Epithelial cell of esophagus (primary cell): ENCODE measurements around the gene LIAS.
"Not testable (repeated sequence)": the region's sequence is repeated elsewhere in the genome, so short reads cannot be mapped to it uniquely, and the experiment has no call there.

Experiments
- DNase-seq: peaks from one replicate; pipeline ENCODE4 v3.0.0; 2010; ENCODE audit warnings: low read depth
- H3K4me3 ChIP-seq: 2 replicates; pipeline ENCODE4 v1.5.1; 2011; ENCODE audit warnings: mild to moderate bottlenecking, low read length, control low read depth
- TF ChIP-seq, protein P1 (sequence below): IDR thresholded peaks from 2 replicates; pipeline ENCODE4 v1.5.1; 2011; ENCODE audit warnings: low read depth, mild to moderate bottlenecking, low read length, control low read depth, inconsistent platforms; ENCODE audit not compliant: insufficient read depth; ENCODE audit errors: missing control alignments

LIAS gene

GRCh38 chr4:39458505-39459300 lies at the start of gene LIAS, which contains the start of gene RPL9:
Gene LIAS, plus strand, starts transcription at chr4:39459056. Its CDS starts 62 bp downstream, at chr4:39459118.
Gene RPL9, minus strand, starts transcription at chr4:39458922. Its CDS starts 483 bp downstream, at chr4:39458439.
- TF ChIP-seq, protein P1, sequence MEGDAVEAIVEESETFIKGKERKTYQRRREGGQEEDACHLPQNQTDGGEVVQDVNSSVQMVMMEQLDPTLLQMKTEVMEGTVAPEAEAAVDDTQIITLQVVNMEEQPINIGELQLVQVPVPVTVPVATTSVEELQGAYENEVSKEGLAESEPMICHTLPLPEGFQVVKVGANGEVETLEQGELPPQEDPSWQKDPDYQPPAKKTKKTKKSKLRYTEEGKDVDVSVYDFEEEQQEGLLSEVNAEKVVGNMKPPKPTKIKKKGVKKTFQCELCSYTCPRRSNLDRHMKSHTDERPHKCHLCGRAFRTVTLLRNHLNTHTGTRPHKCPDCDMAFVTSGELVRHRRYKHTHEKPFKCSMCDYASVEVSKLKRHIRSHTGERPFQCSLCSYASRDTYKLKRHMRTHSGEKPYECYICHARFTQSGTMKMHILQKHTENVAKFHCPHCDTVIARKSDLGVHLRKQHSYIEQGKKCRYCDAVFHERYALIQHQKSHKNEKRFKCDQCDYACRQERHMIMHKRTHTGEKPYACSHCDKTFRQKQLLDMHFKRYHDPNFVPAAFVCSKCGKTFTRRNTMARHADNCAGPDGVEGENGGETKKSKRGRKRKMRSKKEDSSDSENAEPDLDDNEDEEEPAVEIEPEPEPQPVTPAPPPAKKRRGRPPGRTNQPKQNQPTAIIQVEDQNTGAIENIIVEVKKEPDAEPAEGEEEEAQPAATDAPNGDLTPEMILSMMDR = no peak
- DNase-seq = peak; percentile 99
- H3K4me3 ChIP-seq = peak within 1 kb of the TSS; percentile 89

- no peak for DNase-seq
- TF ChIP-seq, protein P1 = no peak
- H3K4me3 ChIP-seq = no peak overlapping the region
Observed at GRCh38 chr4:39410415-39410814, 48.4 kb upstream of the LIAS start.

DNA sequence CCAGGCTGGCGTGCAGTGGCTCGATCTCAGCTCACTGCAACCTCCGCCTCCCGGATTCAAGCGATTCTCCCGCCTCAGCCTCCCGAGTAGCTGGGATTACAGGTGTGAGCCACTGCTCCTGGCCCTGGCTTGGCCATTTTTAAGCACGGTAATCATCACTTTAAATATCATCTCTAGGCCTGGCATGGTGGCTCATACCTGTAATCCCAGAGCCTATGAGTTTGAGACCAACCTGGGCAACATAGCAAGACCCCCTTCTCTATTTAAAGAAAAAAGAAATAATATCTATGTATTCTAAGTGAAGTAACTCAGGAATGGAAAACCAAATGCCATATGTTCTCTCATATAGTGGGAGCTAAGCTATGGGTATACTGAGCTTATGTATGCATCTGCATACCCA lies 47.3 kb upstream of the LIAS start:
- not testable (repeated sequence) for H3K4me3 ChIP-seq, DNase-seq

GRCh38 chr4:39415678-39416283 lies 43.1 kb upstream of the LIAS start:
- DNase-seq = no peak
- TF ChIP-seq, protein P1 = no peak

GRCh38 chr4:39422247-39422646 lies 36.6 kb upstream of the LIAS start:
- TF ChIP-seq, protein P1 = no peak
- DNase-seq = no peak
- H3K4me3 ChIP-seq = no peak overlapping the region

More at GRCh38 chr4:39415678-39416283, 43.1 kb upstream of the LIAS start:
- no peak overlapping the region for H3K4me3 ChIP-seq

GRCh38 chr4:39425297-39425696 lies 33.6 kb upstream of the LIAS start:
- DNase-seq, H3K4me3 ChIP-seq: not testable (repeated sequence)

DNA sequence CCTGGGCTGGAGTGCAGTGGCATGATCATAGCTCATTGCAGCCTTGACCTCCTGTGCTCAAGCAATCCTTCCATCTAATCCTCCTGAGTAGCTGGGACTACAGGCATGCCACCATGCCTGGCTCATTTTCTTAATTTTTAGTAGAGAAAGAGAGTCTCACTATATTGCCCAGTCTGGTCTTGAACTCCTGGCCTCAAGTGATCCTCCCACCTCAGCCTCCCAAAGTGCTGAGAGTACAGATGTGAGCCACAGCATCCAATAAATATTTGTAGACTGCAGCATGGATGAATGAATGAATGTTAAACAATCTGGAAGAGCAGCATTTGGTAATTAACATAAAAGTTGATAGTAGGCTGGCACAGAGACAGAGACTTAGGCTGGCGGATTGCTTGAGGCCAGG lies 32.1 kb upstream of the LIAS start:
- H3K4me3 ChIP-seq = no peak overlapping the region
- TF ChIP-seq, protein P1 = no peak
- no peak for DNase-seq

- TF ChIP-seq, protein P1 = no peak
- DNase-seq = peak; percentile 66
- peak overlapping the region; percentile 31 for H3K4me3 ChIP-seq
Observed at GRCh38 chr4:39427520-39428114, 31.2 kb upstream of the LIAS start.
